G401 (cell line): ENCODE data around the gene MTHFR. TPM values are rescaled to one million over a fixed set of nuclear protein-coding genes. Genes with fewer than 3 reads are reported as not detected.
A peak's percentile ranks its signal among the peaks of the same experiment; 100 is the strongest.

Experiments
- DNase-seq: peaks from one replicate; pipeline ENCODE4 v3.0.0-alpha.2; 2015; ENCODE audit warnings: low spot score
- in situ Hi-C: cut with HindIII; loops from 2 replicates; pipeline ENCODE4 v1.10.0; 2016; ENCODE audit warnings: low sequenced_read_pairs, mixed read lengths
- total RNA-seq: library from RNA; depleted of rRNA; stranded (reverse); fragments of >200 nt; shearing (Covaris generic); gene quantifications from 2 replicates; pipeline ENCODE4 v1.2.3, GENCODE V29; 2014; rRNA removed

Gene MTHFR
- total RNA-seq, 1 experiment from 2014 or later: 34.4 TPM

DNA sequence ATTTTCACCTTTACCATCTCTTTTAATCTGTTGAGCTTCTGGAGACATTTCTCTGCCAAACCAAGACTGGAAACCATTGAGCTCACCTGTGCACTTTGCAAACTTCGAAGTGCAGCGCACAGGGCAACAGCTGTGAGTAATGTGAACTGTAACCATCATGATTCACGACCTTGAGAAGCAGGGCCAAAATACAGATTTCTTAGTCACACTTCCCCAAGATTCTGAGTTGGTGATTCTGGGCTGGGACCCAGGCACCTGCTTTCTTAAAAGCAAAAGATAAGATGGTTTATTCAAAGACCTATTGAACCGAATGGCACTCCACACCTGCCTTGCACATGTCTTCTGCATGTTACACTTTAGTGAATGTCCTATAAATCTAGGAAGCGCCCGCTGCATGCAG is 59.7 kb downstream of the MTHFR start:
- no peak for DNase-seq
- in situ Hi-C loops: no loop called here

DNA sequence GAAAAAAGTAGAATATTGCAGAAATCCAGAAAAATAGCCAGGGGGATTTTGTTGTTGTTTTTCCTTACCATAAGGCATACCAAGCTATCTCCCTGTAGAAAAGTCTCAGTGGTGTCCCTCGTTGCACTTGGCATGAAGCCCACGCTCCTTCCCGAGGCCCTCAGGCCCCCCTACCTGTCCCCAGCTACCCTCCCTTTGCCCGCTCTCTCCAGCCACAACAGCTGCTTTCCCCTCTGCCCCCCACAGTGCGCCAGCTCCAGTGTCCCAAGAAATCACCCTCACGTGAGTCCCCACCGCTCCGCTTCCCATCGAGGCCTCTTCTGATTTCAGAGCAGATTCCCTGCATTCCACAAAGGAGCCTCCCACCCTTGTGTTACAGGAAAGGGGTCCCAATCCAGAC is 61.5 kb downstream of the MTHFR start:
- in situ Hi-C loops: no loop called here
- DNase-seq: no peak

DNA sequence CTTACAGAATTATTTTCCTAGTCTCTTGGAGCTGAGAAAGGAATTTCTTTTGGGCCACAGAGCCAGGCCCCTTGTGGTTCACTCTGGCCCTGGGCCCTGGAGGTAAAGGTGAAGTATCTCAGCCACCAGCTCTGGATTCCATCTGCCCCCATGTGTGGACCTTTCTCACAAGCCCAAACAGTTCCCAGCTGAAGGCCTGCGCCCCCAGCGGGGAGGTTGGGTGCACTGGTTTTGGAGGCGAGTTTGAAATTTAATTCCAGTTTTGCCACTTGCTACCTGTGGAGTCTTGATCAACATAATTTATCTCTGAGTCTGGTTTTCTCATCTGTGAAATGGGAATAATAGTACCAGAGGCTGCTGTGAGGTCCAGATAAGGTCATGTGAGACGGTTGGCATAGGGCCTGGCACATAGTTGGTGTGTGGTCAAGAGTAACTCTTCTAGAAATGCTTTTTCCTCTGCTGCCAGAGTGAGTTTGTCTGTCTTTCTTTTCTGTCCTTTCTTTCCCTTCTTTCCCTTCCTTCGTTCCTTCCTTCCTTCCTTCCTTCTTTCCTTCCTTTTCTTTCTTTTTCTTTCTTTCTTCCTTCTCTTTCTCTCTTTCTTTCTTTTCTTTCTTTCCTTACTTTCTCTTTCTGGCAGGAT is 63.7 kb downstream of the MTHFR start:
- in situ Hi-C loops: no loop called here
- DNase-seq: no peak

DNA sequence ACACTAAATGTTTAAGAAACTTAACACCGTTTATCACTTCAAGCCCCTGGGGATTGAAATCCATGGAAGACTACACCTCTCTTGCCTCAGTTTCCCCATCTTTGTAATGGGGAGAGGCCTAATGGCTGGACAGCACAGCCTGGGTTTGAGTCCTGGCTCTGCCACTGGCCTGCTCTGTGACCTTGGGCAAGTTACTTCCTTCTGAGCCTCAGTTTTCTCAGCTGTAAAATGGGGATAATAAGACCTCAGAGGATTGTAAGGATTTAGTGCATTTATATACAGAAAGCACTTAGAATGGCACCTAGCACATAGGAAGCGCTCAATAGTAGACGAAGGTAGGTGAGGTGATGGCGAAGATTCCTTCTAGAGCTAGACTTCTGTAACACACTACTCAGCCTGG is 64.3 kb downstream of the MTHFR start:
- in situ Hi-C loops: no loop called here
- no peak for DNase-seq

DNA sequence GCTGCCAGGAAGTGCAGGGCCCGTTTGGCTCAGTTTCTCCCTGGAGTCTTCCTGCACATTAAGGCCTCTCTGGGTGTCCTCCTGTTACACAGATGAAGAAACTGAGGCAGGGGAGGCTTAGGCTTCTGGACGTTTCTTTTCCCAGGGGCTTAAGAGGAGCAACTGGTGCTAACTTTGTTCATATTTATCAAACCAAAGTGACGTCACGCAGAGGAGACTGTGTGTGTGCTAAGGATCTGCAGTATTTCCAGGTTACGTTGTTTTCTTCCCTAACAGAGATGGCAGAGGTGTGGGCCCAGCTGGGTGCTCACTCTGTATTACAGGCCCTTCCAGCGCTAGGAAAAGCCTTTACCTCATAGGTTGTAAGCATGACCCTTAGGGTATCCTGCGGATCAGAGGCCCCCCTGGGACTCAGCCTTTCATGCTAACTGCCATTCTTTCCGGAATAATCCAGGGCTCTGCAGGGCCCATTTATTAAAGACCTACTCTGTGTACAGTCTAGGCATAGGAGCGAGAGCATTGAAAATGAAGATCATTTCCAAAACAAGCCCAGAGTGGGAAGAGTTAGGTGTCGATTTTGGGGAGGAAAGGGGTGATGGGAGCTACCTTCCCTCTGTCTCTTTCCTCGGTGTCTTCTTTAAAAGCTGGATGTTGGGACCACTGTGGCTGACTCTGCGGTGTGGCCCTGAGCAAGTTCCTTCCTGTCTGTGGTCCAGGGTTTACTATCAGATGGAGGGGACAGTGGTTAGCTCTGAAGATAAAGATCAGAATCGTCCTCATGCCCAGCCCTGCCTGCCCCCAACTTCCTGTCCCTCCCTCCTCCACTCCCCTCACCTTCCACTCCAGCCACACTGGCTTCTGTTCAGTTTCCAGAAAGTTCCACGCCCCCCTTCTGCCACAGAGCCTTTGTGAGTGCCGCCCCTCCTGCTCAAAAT is 65.2 kb downstream of the MTHFR start:
- in situ Hi-C loops: no loop called here
- no peak for DNase-seq

DNA sequence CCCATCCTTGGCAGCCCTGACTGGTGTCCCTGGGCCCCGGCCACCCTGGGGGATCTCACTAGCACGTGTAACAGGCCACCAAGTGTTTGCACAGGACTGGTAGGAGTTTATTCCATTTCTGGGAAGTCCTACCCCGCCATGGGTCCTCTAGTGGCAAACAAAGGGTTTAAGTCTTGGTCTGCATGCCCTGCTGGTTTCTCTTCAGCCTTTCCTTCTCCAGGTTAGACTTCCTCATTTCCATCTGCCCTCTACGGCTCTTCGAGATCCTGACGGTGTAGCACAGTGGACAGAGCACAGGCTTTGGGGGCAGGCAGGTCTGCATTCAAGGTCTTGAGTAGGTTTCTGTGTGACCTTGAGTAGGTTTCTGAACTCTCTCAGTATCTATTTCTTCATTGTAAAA is 67.0 kb downstream of the MTHFR start:
- in situ Hi-C loops: no loop called here
- DNase-seq: no peak

DNA sequence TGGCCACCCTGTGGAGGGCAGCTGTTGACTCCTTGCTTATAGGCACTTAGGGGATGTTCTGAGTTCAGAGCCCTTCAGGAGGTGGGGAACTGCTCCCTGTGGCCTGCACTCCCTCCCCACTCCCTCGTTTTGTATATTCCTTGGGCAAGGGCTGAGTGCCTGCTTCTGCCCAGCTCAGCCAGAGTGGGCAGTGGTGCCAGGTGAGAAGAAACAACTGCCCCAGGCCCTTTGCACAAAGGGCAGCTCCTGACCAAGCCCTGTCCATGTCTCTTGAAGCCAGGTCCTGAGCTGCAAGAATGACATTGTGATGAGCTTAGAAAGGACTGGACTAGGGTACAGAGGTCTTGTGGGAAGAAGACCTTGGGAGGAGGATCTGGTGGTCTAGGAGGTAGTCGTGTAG is 67.7 kb downstream of the MTHFR start:
- DNase-seq: no peak
- in situ Hi-C loops: no loop called here

DNA sequence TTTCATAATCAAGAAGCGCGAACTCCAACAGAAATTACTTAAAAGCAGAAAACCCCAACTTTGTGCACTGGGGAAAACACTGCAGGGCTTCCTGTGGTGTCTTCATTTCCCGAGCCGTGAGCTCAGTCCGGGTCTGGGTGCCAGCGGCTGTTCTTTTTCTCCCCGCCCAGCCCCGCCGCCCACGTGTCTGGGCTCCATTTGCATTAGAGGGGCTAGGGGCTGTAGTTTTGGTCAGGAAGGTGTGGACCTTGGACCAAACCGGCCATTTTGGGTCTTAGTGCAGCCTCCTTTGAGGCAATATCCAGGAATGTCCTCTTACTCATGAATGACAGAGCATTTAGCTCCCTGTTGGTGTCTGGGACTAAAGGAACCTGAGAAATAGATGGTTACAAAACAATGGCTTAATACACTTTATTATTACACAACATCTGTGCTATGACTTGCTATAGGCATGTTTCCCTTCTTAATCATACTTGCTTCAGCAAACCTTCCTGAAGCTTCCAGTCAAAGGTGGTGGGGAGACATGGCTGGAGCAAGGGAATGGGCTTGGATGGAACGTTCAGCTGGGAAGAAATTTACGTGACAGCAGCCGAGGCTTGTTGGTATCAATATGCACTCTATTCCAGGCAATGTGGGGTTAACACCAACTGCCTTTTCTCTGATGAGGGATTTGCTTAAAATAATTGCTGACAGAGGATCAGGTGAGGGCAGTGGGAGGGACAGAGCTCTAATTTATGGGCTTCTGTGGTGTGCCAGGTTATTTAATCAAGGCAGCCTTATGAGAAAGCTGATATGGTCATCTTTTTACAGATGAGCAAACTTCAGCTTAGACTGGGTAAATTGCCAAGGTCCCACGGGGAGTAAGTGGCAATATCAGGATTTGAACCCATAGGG is 68.8 kb downstream of the MTHFR start:
- in situ Hi-C loops: no loop called here
- peak; percentile 16 for DNase-seq

DNA sequence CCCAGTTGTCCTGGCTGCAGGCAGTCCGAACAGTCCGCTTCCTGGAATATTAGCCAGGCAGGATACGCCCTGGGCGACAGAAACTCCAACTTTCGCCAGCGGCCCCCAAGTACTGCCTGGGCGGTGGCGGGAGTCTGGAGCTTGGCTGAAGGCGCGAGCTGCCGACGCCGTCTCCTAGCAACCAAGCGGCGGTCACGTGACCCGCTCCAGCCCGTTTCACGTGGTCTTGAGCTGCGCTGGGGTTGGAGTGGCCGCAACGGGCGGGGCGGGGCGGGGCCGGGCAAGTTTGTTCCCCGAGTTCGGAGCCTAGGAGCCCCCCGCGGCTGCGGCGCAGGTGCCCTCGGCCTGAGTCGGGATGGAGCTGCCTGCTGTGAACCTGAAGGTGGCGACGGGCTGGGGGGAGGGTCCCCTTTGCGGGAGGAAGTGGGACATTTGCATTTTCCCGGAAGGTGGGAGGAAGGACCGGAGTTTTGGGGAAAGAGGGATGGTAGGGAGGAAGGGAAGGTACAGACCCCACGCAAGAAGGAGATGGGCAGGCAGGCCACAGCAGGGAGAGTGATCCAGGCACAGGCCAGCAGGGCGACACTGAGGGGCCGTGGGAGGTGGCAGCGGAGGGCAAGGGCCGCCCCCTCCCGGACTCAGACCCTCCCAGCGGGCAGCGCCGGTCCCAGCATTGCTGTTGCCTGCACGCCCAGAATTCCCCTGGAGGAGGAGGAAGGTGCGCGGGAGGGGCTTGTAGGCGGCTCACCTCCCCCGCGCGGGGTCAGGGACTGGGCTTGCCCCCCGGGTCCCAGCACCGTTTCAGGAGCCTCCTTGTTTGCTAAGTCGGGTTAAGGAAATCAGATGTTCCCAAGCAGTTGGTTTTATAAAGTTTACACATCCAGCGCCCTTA is 69.7 kb downstream of the MTHFR start, which contains the start of gene AGTRAP:
TSS of gene AGTRAP (plus strand) at position 283 of the 892 bp plus-strand sequence. CDS start at position 356, 73 bp downstream.
- in situ Hi-C loops: no loop called here
- DNase-seq: peak; percentile 90

Other genes starting within 250 kb of the MTHFR start
- 138 and 175 TPM in 2 replicates for gene FBXO2, start 151.5 kb downstream of the MTHFR start, total RNA-seq
- 37.7 and 39.7 TPM in 2 replicates for gene FBXO44, start 151.1 kb downstream of the MTHFR start, total RNA-seq
- gene FBXO6, start 141.8 kb downstream of the MTHFR start, total RNA-seq: 3.1 TPM in 1 of 2 replicates, not detected in the other
- gene MAD2L2, start 124.8 kb downstream of the MTHFR start, total RNA-seq: 144 and 155 TPM in 2 replicates
- gene DRAXIN, start 114.3 kb downstream of the MTHFR start, total RNA-seq: 0.14 and 1.4 TPM in 2 replicates
- gene AGTRAP, start 69.8 kb downstream of the MTHFR start, total RNA-seq: 97.2 and 147 TPM in 2 replicates
- not detected in 2 replicates for gene C1orf167, start 43.8 kb downstream of the MTHFR start, total RNA-seq
- 1.8 and 6.8 TPM in 2 replicates for gene CLCN6, start 227 bp upstream of the MTHFR start, total RNA-seq
- gene NPPA, start 41.8 kb upstream of the MTHFR start, total RNA-seq: not detected in 2 replicates
- gene NPPB, start 53.0 kb upstream of the MTHFR start, total RNA-seq: not detected in 2 replicates
- gene KIAA2013, start 120.5 kb upstream of the MTHFR start, total RNA-seq: 52.6 and 53.7 TPM in 2 replicates
- 103 and 104 TPM in 2 replicates for gene PLOD1, start 128.8 kb upstream of the MTHFR start, total RNA-seq
- gene MFN2, start 174.5 kb upstream of the MTHFR start, total RNA-seq: 23.4 and 37.0 TPM in 2 replicates
- 37.9 and 41.0 TPM in 2 replicates for gene MIIP, start 213.5 kb upstream of the MTHFR start, total RNA-seq